A549 (cell line): ENCODE data around the gene KRTAP10-9. TPM values are rescaled to one million over a fixed set of nuclear protein-coding genes. Genes with fewer than 3 reads are reported as not detected.

Experiments used
- ATAC-seq, 2 experiments: fragments of 200-7000 bp in 1 of 2; fragments of >200 bp in 1 of 2; cut with Nextera tagmentation in 1 of 2; cut with Tn5 transposase in 1 of 2; 3 replicates each; pipeline versions ENCODE4 v1.8.0 to v1.9.1; 2018 to 2020; ENCODE audit warnings: mild to moderate bottlenecking in 1 of 2, moderate library complexity in 1 of 2
- CTCF ChIA-PET: fragments of 300-600 bp; sonication (Branson Sonifier 250); formaldehyde crosslinking; extraction: SDS; loops from one replicate; lab custom pipeline; 2021; ENCODE audit warnings: antibody characterized with exemption, inconsistent platforms; lab: Yijun Ruan, JAX
- POLR2A ChIA-PET: fragments of 350-600 bp; formaldehyde crosslinking; extraction: SDS; loops from one replicate; lab custom pipeline; 2021; ENCODE audit warnings: antibody characterized with exemption, inconsistent platforms; lab: Yijun Ruan, JAX
- DNase-seq, 2 experiments: peaks; one replicate each; pipeline versions ENCODE4 v3.0.0 to v3.0.0-alpha.2; 2011 to 2016; ENCODE audit warnings: low read depth in 1 of 2, low spot score in 1 of 2
- FAIRE-seq: peaks from 2 replicates; lab custom pipeline; 2011; peaks lifted over from hg19 to GRCh38; lab: Jason Lieb, UNC
- H3K27ac ChIP-seq, 2 experiments: fragments of >200 bp; sonication (Bioruptor Twin); formaldehyde crosslinking; 3 replicates each; pipeline ENCODE4 v1.5.1; 2016 to 2017
- H3K4me1 ChIP-seq: fragments of >200 bp; sonication (Bioruptor Twin); formaldehyde crosslinking; 3 replicates; pipeline ENCODE4 v1.6.1; 2016
- H3K4me2 ChIP-seq: fragments of >200 bp; sonication (Bioruptor Twin); formaldehyde crosslinking; 3 replicates; pipeline ENCODE4 v1.6.1; 2016
- H3K4me3 ChIP-seq: fragments of >200 bp; sonication (Bioruptor Twin); formaldehyde crosslinking; 3 replicates; pipeline ENCODE4 v1.5.1; 2016
- H3K9me3 ChIP-seq: fragments of >200 bp; sonication (Bioruptor Twin); formaldehyde crosslinking; 3 replicates; pipeline ENCODE4 v1.6.1; 2016
- ATOH8 ChIP-seq: fragments of 250-450 bp; sonication (Bioruptor Pico); IDR thresholded peaks from 2 replicates; pipeline ENCODE4 v1.5.0; 2020; ENCODE audit warnings: low read depth, mild to moderate bottlenecking, moderate library complexity
- BHLHE40 ChIP-seq: IDR thresholded peaks from 2 replicates; pipeline ENCODE4 v1.6.1; 2012; ENCODE audit warnings: low read depth, low read length, inconsistent platforms
- CBX8 ChIP-seq: fragments of 200-600 bp; sonication (generic); IDR thresholded peaks from 2 replicates; pipeline ENCODE4 v1.6.1; 2016
- CHD4 ChIP-seq: fragments of 200-600 bp; sonication (generic); IDR thresholded peaks from 2 replicates; pipeline ENCODE4 v1.6.1; 2016; ENCODE audit warnings: antibody characterized with exemption, mild to moderate bottlenecking, borderline replicate concordance
- EHF ChIP-seq: fragments of 250-450 bp; sonication (Bioruptor Pico); IDR thresholded peaks from 2 replicates; pipeline ENCODE4 v1.5.0; 2020; ENCODE audit warnings: mild to moderate bottlenecking
- ELK1 ChIP-seq: fragments of 150-350 bp; IDR thresholded peaks from 2 replicates; pipeline ENCODE4 v1.6.1; 2014; ENCODE audit warnings: low read depth, mild to moderate bottlenecking, low read length
- EP300 ChIP-seq, 2 experiments: fragments of >200 bp; sonication (Bioruptor Twin); formaldehyde crosslinking; IDR thresholded peaks; 2 replicates in 1 of 2; 3 replicates in 1 of 2; pipeline ENCODE4 v1.6.1; 2016 to 2017
- FOSB ChIP-seq: fragments of 250-450 bp; sonication (Bioruptor Pico); IDR thresholded peaks from 2 replicates; pipeline ENCODE4 v1.5.0; 2020; ENCODE audit warnings: mild to moderate bottlenecking, moderate library complexity
- FOSL2 ChIP-seq, 2 experiments: fragments of 450-650 bp in 1 of 2; fragments of >200 bp in 1 of 2; sonication (Bioruptor Twin) in 1 of 2; formaldehyde crosslinking; IDR thresholded peaks; 2 replicates each; pipeline versions ENCODE4 v1.5.0 to v1.6.1; 2016 to 2020; ENCODE audit warnings: mild to moderate bottlenecking in 1 of 2, moderate library complexity in 1 of 2
- FOXS1 ChIP-seq: fragments of 250-450 bp; sonication (Bioruptor Pico); IDR thresholded peaks from 2 replicates; pipeline ENCODE4 v1.5.0; 2020; ENCODE audit warnings: mild to moderate bottlenecking, moderate library complexity
- HOXB13 ChIP-seq: fragments of 250-450 bp; sonication (Bioruptor Pico); IDR thresholded peaks from 2 replicates; pipeline ENCODE4 v1.5.0; 2020; ENCODE audit warnings: low read depth, mild to moderate bottlenecking, moderate library complexity
- JUN ChIP-seq, 2 experiments: fragments of >200 bp; sonication (Bioruptor Twin); formaldehyde crosslinking; IDR thresholded peaks; 2 replicates in 1 of 2; 3 replicates in 1 of 2; pipeline ENCODE4 v1.6.1; 2016 to 2017
- MAFK ChIP-seq: fragments of 450-650 bp; IDR thresholded peaks from 2 replicates; pipeline ENCODE4 v1.6.1; 2014; ENCODE audit not compliant: partially characterized antibody
- MYC ChIP-seq: IDR thresholded peaks from 2 replicates; pipeline ENCODE4 v1.6.1; 2012; ENCODE audit warnings: mild to moderate bottlenecking, inconsistent platforms, low read length, improper control_type of control experiment, borderline replicate concordance
- NR3C1 ChIP-seq: fragments of >200 bp; sonication (Bioruptor Twin); formaldehyde crosslinking; IDR thresholded peaks from 3 replicates; pipeline ENCODE4 v1.6.1; 2017
- POLR2A ChIP-seq: IDR thresholded peaks from 2 replicates; pipeline ENCODE4 v1.6.1; 2012; ENCODE audit warnings: mild to moderate bottlenecking, low read length
- RFX5 ChIP-seq: fragments of 450-650 bp; IDR thresholded peaks from 2 replicates; pipeline ENCODE4 v1.7.1; 2014; ENCODE audit warnings: antibody characterized with exemption, mild to moderate bottlenecking, moderate library complexity
- SMC3 ChIP-seq: fragments of >200 bp; sonication (Bioruptor Twin); formaldehyde crosslinking; IDR thresholded peaks from 3 replicates; pipeline ENCODE4 v1.6.1; 2018; ENCODE audit warnings: inconsistent platforms
- TFCP2L1 ChIP-seq: fragments of 250-450 bp; sonication (Bioruptor Pico); IDR thresholded peaks from 2 replicates; pipeline ENCODE4 v1.5.0; 2021; ENCODE audit warnings: mild to moderate bottlenecking
- TP53 ChIP-seq: fragments of 250-450 bp; sonication (Bioruptor Pico); IDR thresholded peaks from 2 replicates; pipeline ENCODE4 v1.5.0; 2021; ENCODE audit warnings: mild to moderate bottlenecking, moderate library complexity
- ZFP36 ChIP-seq: fragments of 450-650 bp; IDR thresholded peaks from 2 replicates; pipeline ENCODE4 v1.6.1; 2014; ENCODE audit warnings: borderline replicate concordance; ENCODE audit not compliant: partially characterized antibody
- ZSCAN20 ChIP-seq: fragments of 250-450 bp; sonication (Bioruptor Pico); IDR thresholded peaks from 2 replicates; pipeline ENCODE4 v1.8.0; 2022; ENCODE audit warnings: mild to moderate bottlenecking, moderate library complexity
- WGBS: methylation state at CpG from one replicate; pipeline ENCODE4 v1.1.6; 2017; ENCODE audit errors: missing lambda C conversion rate; 5-methylcytosine and 5-hydroxymethylcytosine counted together
- polyA plus RNA-seq, 4 experiments: library from polyadenylated mRNA; depleted of rRNA in 3 of 4; stranded (reverse); fragments of >200 nt; fragmentation: RNase III in 1 of 4; extraction: RNeasy Plus Mini Kit Qiagen cat#74134 plus additional on column Dnase treatment in 1 of 4; gene quantifications; 2 replicates in 3 of 4; 3 replicates in 1 of 4; pipeline ENCODE4 v1.2.3, GENCODE V29; 2011 to 2017
- TF ChIP-seq, protein P1 (sequence below): IDR thresholded peaks from 2 replicates; pipeline ENCODE4 v1.6.1; 2012
- TF ChIP-seq, protein P2 (sequence below): IDR thresholded peaks from 2 replicates; pipeline ENCODE4 v1.6.1; 2012

KRTAP10-9 gene
- polyA plus RNA-seq, 2 of the 4 experiments (the other 2 are of a cell fraction) = not detected

DNA sequence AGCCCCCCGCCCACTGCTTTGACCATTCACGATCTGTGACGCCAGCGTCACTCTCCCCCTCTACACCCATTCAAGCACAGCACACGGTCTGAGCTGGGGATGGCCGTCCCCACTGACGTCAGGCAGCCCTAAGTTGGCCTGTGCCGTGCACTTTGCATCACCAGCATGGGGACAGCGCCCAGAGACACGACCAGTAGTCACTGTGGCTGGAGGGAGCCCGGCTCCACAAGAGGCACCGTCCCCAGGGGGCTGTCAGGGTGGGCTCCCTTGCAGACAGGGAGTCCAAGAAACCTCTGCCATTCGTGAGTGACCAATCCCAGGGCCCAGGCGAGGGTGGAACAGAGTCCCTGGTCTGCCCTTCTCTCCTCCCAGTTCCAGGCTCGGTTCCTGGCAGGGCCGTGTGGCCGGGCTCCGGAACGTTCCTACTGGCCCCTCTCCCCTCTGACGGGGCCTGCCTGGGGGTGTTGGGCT, 12.7 kb upstream of the KRTAP10-9 start:
- Histone ChIP-seq H3K9me3 (peaks cover 5% of the 10 kb centered on the region; the same call in 1 of the 3 replicates), H3K4me3 (no peak overlapping the region), H3K27ac (no peak overlapping the region), H3K4me2 (no peak overlapping the region), H3K4me1 (no peaks in the 10 kb centered on the region)
- WGBS = 36% methylated on average over 5 of the region's 20 CpGs
- ChIA-PET CTCF (no interaction called here), POLR2A (no interaction called here)
- ATAC-seq (no peak; a peak in 1 of 6 replicates), DNase-seq (no peak), FAIRE-seq (no peak)
- TF ChIP-seq RFX5 (no peak), ZSCAN20 (CRISPR knock-in tag) (no peak), ATOH8 (CRISPR knock-in tag) (no peak), ELK1 (no peak), FOSB (no peak), MYC (no peak), SMC3 (no peak), HOXB13 (CRISPR knock-in tag) (no peak), POLR2A (no peak), EP300 (IDR thresholded peaks at IDR 0.05) (no peak), CBX8 (no peak), NR3C1 (no peak), MAFK (no peak), BHLHE40 (no peak), JUN (IDR thresholded peaks at IDR 0.05) (no peak), FOSL2 (IDR thresholded peaks at IDR 0.05) (no peak), FOSL2 (CRISPR knock-in tag; IDR thresholded peaks at IDR 0.05) (no peak), ZFP36 (no peak), TP53 (CRISPR knock-in tag) (no peak), FOXS1 (CRISPR knock-in tag) (no peak)
- TF ChIP-seq, protein P1, sequence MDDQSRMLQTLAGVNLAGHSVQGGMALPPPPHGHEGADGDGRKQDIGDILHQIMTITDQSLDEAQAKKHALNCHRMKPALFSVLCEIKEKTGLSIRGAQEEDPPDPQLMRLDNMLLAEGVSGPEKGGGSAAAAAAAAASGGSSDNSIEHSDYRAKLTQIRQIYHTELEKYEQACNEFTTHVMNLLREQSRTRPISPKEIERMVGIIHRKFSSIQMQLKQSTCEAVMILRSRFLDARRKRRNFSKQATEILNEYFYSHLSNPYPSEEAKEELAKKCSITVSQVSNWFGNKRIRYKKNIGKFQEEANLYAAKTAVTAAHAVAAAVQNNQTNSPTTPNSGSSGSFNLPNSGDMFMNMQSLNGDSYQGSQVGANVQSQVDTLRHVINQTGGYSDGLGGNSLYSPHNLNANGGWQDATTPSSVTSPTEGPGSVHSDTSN = no peak

- Histone ChIP-seq H3K4me3 (no peak overlapping the region), H3K4me1 (no peaks in the 10 kb centered on the region), H3K9me3 (peaks cover 5% of the 10 kb centered on the region; the same call in 1 of the 3 replicates), H3K27ac (no peak overlapping the region), H3K4me2 (no peak overlapping the region)
- FAIRE-seq (no peak), DNase-seq (no peak), ATAC-seq (no peak)
- POLR2A ChIA-PET = no interaction called here
- CTCF ChIA-PET = interaction anchor here (0.6 kb wide), 2 partner anchors 24 to 62 kb away, joined by 3 to 5 read pairs; no protein-coding TSS in a partner anchor
- TF ChIP-seq, protein P2, sequence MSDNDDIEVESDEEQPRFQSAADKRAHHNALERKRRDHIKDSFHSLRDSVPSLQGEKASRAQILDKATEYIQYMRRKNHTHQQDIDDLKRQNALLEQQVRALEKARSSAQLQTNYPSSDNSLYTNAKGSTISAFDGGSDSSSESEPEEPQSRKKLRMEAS = no peak
- TF ChIP-seq EHF (no peak), POLR2A (no peak), TFCP2L1 (CRISPR knock-in tag) (no peak), ELK1 (no peak), CHD4 (no peak)
- 68% methylated on average over 23 of the region's 28 CpGs for WGBS
These were observed 11.9 kb upstream of the KRTAP10-9 start for GRCh38 chr21:44614961-44615391.
